Chondrocyte (in vitro differentiated cells): Measurements from ENCODE around the gene ACSM3. TPM values are rescaled to one million over a fixed set of nuclear protein-coding genes. Genes with fewer than 3 reads are reported as not detected.
A peak's percentile ranks its signal among the peaks of the same experiment; 100 is the strongest.

Experiments used
- DNase-seq: peaks from one replicate; pipeline ENCODE4 v3.0.0; 2021; ENCODE audit warnings: mixed read lengths, low spot score
- H3K27ac Mint-ChIP-seq: one replicate; pipeline ENCODE4 v1.8.0; 2021; ENCODE audit warnings: mild to moderate bottlenecking, moderate library complexity, mixed read lengths; ENCODE audit not compliant: unreplicated experiment
- H3K27me3 Mint-ChIP-seq: 2 replicates; pipeline ENCODE4 v1.8.0; 2021; ENCODE audit warnings: low read depth, mixed read lengths
- H3K36me3 Mint-ChIP-seq: 2 replicates; pipeline ENCODE4 v1.8.0; 2021; ENCODE audit warnings: low read depth, mixed read lengths
- H3K4me1 Mint-ChIP-seq: 2 replicates; pipeline ENCODE4 v1.8.0; 2021; ENCODE audit warnings: low read depth, mild to moderate bottlenecking, mixed read lengths
- H3K4me3 Mint-ChIP-seq: one replicate; pipeline ENCODE4 v1.8.0; 2021; ENCODE audit warnings: mild to moderate bottlenecking, moderate library complexity, mixed read lengths; ENCODE audit not compliant: unreplicated experiment
- H3K9me3 Mint-ChIP-seq: 2 replicates; pipeline ENCODE4 v1.8.0; 2021; ENCODE audit warnings: low read depth, mixed read lengths
- total RNA-seq: library from RNA; stranded (reverse); gene quantifications from 3 replicates; pipeline ENCODE4 v1.2.1, GENCODE V29; 2021
- TF ChIP-seq, protein P1 (sequence below): fragments of 200-600 bp; sonication (generic); IDR thresholded peaks from 2 replicates; pipeline ENCODE4 v1.5.0; 2021; ENCODE audit warnings: antibody characterized with exemption, mild to moderate bottlenecking, moderate library complexity

ACSM3 gene
- total RNA-seq, 1 donor from 2014 or later = 1.9 TPM

DNA sequence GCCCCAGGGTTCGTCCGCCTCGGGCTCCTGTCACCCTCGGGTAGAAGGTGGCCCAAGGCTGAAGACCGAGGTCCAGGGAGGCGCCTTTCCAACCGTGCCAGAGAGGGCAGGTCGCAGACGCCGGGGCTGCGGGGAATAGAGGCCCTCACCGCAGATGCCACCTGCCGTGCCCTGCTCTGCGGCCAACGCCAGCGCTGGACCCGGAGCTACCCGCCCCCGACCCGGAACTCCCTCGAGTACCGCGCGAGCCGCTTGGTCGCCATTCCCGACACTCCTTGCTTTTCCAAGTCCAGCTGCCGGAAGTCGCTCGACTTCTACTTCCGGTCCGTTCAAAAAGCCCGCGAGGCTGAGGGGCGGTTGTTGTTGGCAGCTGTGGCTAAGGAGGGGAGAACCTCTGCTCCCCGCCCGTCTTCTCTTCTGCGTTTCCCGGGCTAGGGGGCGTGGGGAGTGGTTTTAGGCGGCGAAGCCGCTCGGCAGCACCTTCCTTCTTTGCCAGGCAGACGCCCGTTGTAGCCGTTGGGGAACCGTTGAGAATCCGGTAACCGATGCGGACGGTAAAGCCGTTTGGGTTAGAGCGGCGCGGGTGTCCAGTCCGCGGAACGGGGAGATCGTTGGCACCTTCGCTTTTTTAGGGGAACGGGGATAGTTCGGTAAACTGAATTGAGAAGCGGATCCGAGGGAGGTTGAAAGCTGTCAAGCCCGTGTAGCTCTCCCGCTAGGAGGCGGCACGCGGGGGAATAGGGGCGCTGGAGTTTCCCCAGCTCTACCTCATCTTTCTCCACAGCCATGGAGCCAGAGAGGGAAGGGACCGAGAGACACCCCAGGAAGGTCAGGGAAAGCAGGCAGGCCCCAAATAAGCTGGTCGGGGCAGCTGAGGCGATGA lies 42.6 kb downstream of the ACSM3 start, which contains the start of the genes ERI2 and REXO5:
TSS of gene ERI2 (minus strand) at position 305 of the 883 bp plus-strand sequence. CDS start at position 263, 42 bp downstream.
TSS of gene REXO5 (plus strand) at position 360 of the 883 bp plus-strand sequence. CDS start at position 787, 427 bp downstream.
- Mint-ChIP-seq H3K9me3 (no peaks in the 10 kb centered on the region), H3K4me3 (peak within 1 kb of the TSS; percentile 97), H3K27me3 (no peaks in the 10 kb centered on the region), H3K27ac (peak within 1 kb of the TSS; percentile 97), H3K4me1 (peaks cover 12% of the 10 kb centered on the region), H3K36me3 (no peaks in the 10 kb centered on the region)
- TF ChIP-seq, protein P1, sequence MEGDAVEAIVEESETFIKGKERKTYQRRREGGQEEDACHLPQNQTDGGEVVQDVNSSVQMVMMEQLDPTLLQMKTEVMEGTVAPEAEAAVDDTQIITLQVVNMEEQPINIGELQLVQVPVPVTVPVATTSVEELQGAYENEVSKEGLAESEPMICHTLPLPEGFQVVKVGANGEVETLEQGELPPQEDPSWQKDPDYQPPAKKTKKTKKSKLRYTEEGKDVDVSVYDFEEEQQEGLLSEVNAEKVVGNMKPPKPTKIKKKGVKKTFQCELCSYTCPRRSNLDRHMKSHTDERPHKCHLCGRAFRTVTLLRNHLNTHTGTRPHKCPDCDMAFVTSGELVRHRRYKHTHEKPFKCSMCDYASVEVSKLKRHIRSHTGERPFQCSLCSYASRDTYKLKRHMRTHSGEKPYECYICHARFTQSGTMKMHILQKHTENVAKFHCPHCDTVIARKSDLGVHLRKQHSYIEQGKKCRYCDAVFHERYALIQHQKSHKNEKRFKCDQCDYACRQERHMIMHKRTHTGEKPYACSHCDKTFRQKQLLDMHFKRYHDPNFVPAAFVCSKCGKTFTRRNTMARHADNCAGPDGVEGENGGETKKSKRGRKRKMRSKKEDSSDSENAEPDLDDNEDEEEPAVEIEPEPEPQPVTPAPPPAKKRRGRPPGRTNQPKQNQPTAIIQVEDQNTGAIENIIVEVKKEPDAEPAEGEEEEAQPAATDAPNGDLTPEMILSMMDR = peak; percentile 79
- DNase-seq = peak; percentile 97

DNA sequence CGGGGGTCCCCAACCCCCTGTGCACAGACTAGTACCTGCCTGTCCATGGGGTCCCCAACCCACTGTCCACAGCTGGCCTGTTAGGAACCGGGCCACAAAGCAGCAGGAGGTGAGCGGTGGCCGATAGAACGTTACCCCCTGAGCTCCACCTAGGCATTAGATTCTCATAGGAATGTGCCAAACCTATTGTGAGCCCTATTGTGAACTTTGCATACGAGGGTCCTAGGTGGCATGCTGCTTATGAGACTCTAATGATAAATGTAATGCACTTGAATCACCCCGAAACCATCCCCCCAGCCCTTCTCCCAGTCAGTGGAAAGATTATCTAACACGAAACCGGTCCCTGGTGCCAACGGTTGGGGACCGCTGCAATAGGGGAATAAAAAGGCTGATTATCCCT lies 44.0 kb downstream of the ACSM3 start:
- Mint-ChIP-seq H3K4me3 (peak overlapping the region; percentile 97), H3K27ac (no peak overlapping the region), H3K9me3 (no peaks in the 10 kb centered on the region), H3K4me1 (peaks cover 12% of the 10 kb centered on the region), H3K36me3 (no peaks in the 10 kb centered on the region), H3K27me3 (no peaks in the 10 kb centered on the region)
- no peak for DNase-seq
- TF ChIP-seq, protein P1 = no peak

DNA sequence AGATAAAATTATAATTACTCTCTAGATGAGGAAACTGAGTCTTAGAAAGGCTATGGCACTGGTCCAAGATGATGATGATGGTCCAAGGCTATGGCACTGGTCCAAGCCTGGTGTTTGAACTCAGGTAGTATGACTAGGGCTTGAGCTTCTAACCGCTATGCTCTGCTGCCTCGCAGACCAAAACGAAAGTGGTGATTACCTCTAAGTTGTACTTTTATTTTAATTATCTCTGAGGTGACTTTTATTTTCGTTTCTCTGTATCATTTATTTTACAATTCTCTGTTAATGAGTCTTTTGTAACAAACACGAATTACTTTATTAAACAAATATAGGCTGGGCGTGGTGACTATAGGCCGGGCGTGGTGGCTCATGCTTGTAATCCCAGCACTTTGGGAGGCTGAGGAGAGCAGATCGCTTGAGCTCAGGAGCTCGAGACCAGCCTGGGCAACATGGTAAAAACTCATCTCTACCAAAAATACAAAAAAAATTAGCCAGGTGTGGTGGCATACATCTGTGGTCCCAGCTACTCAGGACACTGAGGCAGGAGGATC lies 48.1 kb downstream of the ACSM3 start:
- H3K27me3 Mint-ChIP-seq = no peaks in the 10 kb centered on the region
- no peak overlapping the region for H3K4me3 Mint-ChIP-seq
- peaks cover 1% of the 10 kb centered on the region for H3K36me3 Mint-ChIP-seq
- TF ChIP-seq, protein P1 = no peak
- DNase-seq = no peak
- H3K4me1 Mint-ChIP-seq = peaks cover 14% of the 10 kb centered on the region
- H3K27ac Mint-ChIP-seq = no peak overlapping the region
- H3K9me3 Mint-ChIP-seq = no peaks in the 10 kb centered on the region

DNA sequence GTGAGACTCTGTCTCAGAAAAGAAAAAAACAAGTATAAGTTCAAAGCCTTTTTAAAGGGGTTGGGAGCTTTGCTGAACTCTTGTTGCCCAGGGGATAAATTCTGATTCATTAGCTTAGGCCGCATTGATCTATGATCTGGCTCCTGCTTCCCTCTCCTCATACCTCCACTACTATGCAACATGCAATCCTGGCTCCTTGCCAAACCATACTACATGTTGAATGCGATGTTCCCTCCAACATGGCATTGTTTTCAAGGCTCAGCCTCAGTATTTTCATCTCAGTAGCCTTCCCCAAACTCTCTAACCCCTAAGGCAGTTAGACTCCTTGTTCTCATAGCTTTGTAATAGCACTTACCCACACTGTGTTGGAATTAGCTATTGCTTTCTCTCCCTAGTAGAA lies 48.7 kb downstream of the ACSM3 start:
- H3K36me3 Mint-ChIP-seq = peaks cover 1% of the 10 kb centered on the region
- TF ChIP-seq, protein P1 = no peak
- DNase-seq = no peak
- no peaks in the 10 kb centered on the region for H3K27me3 Mint-ChIP-seq
- peaks cover 10% of the 10 kb centered on the region for H3K4me1 Mint-ChIP-seq
- no peaks in the 10 kb centered on the region for H3K9me3 Mint-ChIP-seq
- H3K27ac Mint-ChIP-seq = no peak overlapping the region
- no peak overlapping the region for H3K4me3 Mint-ChIP-seq

DNA sequence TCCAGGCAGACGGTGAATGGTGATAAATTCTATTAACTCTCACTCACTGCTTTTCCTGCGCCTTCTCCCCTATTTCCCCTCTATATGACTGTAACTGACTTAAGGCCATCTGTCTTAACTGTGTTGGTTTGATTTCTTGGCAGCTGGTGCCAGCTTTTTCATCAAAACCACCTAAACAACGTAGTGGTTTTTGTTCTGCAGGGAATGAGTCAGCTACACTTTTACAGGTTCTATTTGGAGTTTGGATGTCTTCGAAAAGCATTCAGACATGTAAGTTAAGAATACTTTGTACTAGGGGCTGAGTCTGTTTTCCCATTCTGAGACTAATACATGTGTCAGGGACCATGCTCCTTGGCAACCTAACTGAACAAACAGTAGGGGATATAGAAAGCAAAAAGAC lies 51.0 kb downstream of the ACSM3 start:
- Mint-ChIP-seq H3K27ac (no peak overlapping the region), H3K4me3 (no peak overlapping the region), H3K4me1 (peaks cover 6% of the 10 kb centered on the region), H3K9me3 (no peaks in the 10 kb centered on the region), H3K27me3 (no peaks in the 10 kb centered on the region), H3K36me3 (peaks cover 4% of the 10 kb centered on the region)
- TF ChIP-seq, protein P1 = no peak
- DNase-seq = no peak
